Endometrial microvascular endothelial cells (primary cell): ENCODE results near the gene SPATA45. TPM values are rescaled to one million over a fixed set of nuclear protein-coding genes. Genes with fewer than 3 reads are reported as not detected.
"Not testable (repeated sequence)": the region's sequence is repeated elsewhere in the genome, so short reads cannot be mapped to it uniquely, and the experiment has no call there.

ENCODE experiments used
- in situ Hi-C: cut with HindIII; loops from 2 replicates; pipeline ENCODE4 v1.10.0; 2017; ENCODE audit warnings: low sequenced_read_pairs, low pct_unique_long_range_greater_than_20kb; ENCODE audit errors: inconsistent ontology term
- total RNA-seq: library from RNA; depleted of rRNA; stranded (reverse); fragments of >200 nt; gene quantifications from one replicate; pipeline ENCODE4 v1.2.3, GENCODE V29; 2015; ENCODE audit errors: inconsistent ontology term

Gene SPATA45
- not detected for total RNA-seq

- in situ Hi-C loops, result no loop called here
Observed at GRCh38 chr1:212847549-212847948, at the start of gene SPATA45. SPATA45 (minus strand) TSS chr1:212847649; CDS start chr1:212836149, 11,500 bp downstream.

- in situ Hi-C loops, result no loop called here
Observed at GRCh38 chr1:212892108-212892507, 44.7 kb upstream of the SPATA45 start.

GRCh38 chr1:212884592-212884991, 37.1 kb upstream of the SPATA45 start:
- in situ Hi-C loops, result no loop called here

- in situ Hi-C loops, result no loop called here
Observed at GRCh38 chr1:212879947-212880690, 32.7 kb upstream of the SPATA45 start.

- in situ Hi-C loops, result no loop called here
Observed at GRCh38 chr1:212878418-212878817, 31.0 kb upstream of the SPATA45 start.

- in situ Hi-C loops, result no loop called here
Observed at GRCh38 chr1:212873518-212873917, 26.1 kb upstream of the SPATA45 start.

DNA sequence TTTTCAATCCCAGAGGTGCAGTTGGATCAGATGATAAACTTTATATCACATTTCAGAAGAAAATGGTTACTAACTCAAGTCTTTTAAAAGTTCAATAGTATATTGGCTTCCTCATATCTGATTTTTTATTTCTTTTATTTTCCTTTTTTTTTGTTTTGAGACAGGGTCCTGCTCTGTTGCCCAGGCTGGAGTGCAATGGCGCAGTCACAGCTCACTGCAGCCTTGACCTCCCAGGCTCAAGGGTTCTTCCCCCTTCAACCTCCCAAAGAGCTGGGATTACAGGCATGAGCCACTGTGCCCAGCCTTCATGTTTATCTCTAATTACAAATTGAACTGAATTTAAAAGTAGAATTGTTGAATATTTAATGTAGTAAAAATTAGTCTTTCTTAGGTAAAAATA, 24.5 kb upstream of the SPATA45 start:
- in situ Hi-C loops, result no loop called here

GRCh38 chr1:212867192-212867591, 19.7 kb upstream of the SPATA45 start:
- in situ Hi-C loops, result no loop called here

DNA sequence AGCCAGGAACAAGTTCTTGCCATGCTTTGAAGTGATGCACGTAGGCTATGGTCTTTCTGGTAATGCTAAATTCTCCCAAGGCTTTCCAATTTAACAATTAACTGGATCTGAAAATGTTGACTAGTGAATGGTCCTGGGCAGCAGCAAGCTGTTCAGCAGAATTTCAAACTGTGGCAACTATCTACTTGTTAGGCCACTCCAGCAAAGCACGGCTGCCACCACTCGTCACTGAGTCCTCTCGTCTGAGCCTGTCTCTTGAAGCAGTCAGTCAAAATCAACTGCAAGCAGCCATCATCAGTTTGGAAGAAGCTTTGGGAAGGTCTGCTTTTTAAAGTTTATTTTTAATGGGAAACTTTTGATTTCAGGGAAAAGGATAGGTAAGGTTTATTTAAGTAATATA, 16.8 kb upstream of the SPATA45 start:
- in situ Hi-C loops, result no loop called here

GRCh38 chr1:212863345-212863744, 15.9 kb upstream of the SPATA45 start:
- in situ Hi-C loops, result not testable (repeated sequence)

- in situ Hi-C loops, result no loop called here
Observed at GRCh38 chr1:212862111-212862690, 14.8 kb upstream of the SPATA45 start.

- in situ Hi-C loops, result no loop called here
Observed at GRCh38 chr1:212860713-212861581, 13.5 kb upstream of the SPATA45 start.

GRCh38 chr1:212858461-212859265, 11.2 kb upstream of the SPATA45 start:
- in situ Hi-C loops, result no loop called here

GRCh38 chr1:212857992-212858460, 10.6 kb upstream of the SPATA45 start, which contains the start of gene FLVCR1:
FLVCR1 (plus strand) TSS chr1:212858275; CDS start chr1:212858453, 178 bp downstream.
- in situ Hi-C loops, result no loop called here

DNA sequence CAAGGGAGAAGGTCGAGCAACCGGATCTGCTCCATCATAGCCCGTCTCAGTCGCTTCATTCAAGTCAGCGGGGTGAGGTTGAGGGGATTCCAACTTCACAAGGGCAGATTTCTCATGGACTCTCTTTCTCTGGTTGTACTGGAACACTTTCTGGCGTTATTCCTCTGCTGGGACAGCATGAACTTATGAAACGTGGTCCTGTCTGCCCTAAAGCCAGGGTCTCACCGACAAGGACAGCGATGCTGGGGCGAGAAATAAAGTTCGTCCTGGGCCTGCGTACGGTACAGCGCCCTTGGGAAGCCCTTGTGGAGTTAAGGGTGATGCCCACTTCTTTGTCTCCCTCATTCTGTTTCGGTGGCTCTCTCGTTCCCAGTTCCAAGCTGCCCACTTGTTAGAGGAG, 9.3 kb upstream of the SPATA45 start:
- in situ Hi-C loops, result no loop called here

DNA sequence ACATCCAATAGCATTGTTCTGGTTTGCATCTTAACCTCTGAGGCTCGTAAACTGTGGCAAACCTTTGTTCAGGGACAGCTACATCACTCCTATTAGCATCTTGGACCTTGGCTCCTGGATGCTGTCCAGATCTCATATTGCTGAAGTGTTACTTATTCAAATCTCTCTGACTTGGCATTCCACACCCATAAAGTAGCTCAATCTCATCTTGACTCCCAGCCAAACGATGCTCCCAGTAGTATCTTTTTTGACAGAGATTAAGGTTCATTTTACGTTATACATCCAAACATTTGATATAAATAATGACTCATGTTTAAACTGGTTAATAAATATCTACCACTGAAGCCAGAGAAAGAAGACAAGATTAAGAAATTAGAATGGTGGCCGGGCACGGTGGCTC, 6.2 kb upstream of the SPATA45 start:
- in situ Hi-C loops, result no loop called here

GRCh38 chr1:212852105-212852688, 4.7 kb upstream of the SPATA45 start:
- in situ Hi-C loops, result no loop called here

DNA sequence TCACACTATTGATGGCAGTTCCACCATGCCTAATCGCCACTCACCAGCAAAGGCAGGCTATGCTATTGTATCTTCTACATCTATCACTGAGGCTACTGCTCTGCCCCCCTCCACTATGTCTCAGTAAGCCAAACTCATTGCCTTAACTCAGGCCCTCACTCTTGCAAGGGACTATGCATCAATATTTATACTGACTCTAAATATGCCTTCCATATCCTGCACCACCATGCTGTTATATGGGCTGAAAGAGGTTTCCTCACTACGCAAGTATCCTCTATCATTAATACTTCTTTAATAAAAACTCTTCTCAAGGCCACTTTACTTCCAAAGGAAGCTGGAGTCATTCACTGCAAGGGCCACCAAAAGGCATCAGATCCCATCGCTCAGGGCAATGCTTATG, 2.9 kb downstream of the SPATA45 start:
- in situ Hi-C loops, result not testable (repeated sequence)
